Testis (tissue), 3 donors: ENCODE data around the gene ARHGAP1. TPM values are rescaled to one million over a fixed set of nuclear protein-coding genes. Genes with fewer than 3 reads are reported as not detected.

Experiments
- DNase-seq: peaks from one replicate; pipeline ENCODE4 v3.0.0-alpha.2; 2019
- H3K27ac ChIP-seq, 2 donors: fragments of 200-600 bp; sonication (generic); one replicate each; pipeline ENCODE4 v1.5.1; 2019
- H3K27me3 ChIP-seq: fragments of 200-600 bp; sonication (generic); one replicate; pipeline ENCODE4 v1.5.1; 2019
- H3K36me3 ChIP-seq: fragments of 200-600 bp; sonication (generic); one replicate; pipeline ENCODE4 v1.5.1; 2017; ENCODE audit warnings: low read depth; ENCODE audit errors: missing control alignments
- H3K4me1 ChIP-seq: fragments of 200-600 bp; sonication (generic); one replicate; pipeline ENCODE4 v1.5.1; 2019
- H3K4me3 ChIP-seq, 2 donors: fragments of 200-600 bp; sonication (generic); one replicate each; pipeline ENCODE4 v1.5.1; 2017 to 2019
- H3K9me3 ChIP-seq: fragments of 200-600 bp; sonication (generic); one replicate; pipeline ENCODE4 v1.5.1; 2017
- POLR2A ChIP-seq: fragments of 450-650 bp; IDR thresholded peaks from one replicate; pipeline ENCODE4 v1.6.1; 2017; ENCODE audit warnings: antibody characterized with exemption, mild to moderate bottlenecking, moderate library complexity
- WGBS, 2 donors: methylation state at CpG; one replicate each; pipeline ENCODE4 v1.1.5; 2018; 5-methylcytosine and 5-hydroxymethylcytosine counted together
- intact Hi-C: fragments of 100-400 bp; cut with DNase I; formaldehyde crosslinking; loops from one replicate; pipeline ENCODE4 v1.15.1; 2023; ENCODE audit warnings: low total_unique reads
- polyA plus RNA-seq: library from polyadenylated mRNA; stranded (reverse); fragments of 350-450 nt; fragmentation: Illumina TruSeq; extraction: RNeasy Lipid Tissue Mini Kit (QIAGEN cat#74804); gene quantifications from one replicate; pipeline ENCODE4 v1.2.3, GENCODE V29; 2014; ENCODE audit warnings: low read depth, low replicate concordance; ENCODE audit not compliant: insufficient read depth
- total RNA-seq, 2 donors: library from RNA; depleted of rRNA; stranded (reverse); fragments of >200 nt; gene quantifications; one replicate each; pipeline ENCODE4 v1.2.3, GENCODE V29; 2016
- TF ChIP-seq, protein P1 (sequence below), 3 experiments: fragments of 450-650 bp in 2 of 3; fragments of 200-600 bp in 1 of 3; sonication (generic) in 1 of 3; IDR thresholded peaks; one replicate each; pipeline ENCODE4 v1.5.1; 2016 to 2019; ENCODE audit warnings: antibody characterized with exemption in 3 of 3, mild to moderate bottlenecking in 2 of 3, moderate library complexity in 1 of 3

ARHGAP1 gene
- total and polyA plus RNA-seq, 3 donors from 2014 or later = 39.7 to 68.9 (median 50.2) TPM

DNA sequence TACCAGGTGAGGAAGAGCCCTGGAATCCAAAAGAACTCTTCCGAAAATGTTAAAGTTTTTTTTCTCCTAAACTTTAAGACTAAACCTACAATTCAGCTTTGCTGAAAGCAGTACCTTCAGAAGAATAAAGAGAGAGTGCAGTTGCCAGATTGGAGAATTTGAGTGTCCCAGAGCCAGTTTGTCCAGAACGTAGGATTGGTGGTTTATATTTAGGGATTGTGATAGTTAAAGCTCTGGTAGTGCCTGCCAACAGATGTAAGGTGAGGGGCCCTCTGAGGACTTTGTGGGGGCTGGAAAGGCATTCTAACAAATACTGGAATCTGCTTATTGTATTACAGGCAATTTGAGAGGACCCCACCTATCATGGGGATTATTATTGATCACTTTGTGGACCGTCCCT lies 43.2 kb downstream of the ARHGAP1 start:
- DNase-seq = no peak
- no peaks in the 10 kb centered on the region for H3K9me3 ChIP-seq
- WGBS, 2 donors = 84% methylated on average over 3 of the region's 3 CpGs
- no peak for TF ChIP-seq POLR2A
- TF ChIP-seq, protein P1, sequence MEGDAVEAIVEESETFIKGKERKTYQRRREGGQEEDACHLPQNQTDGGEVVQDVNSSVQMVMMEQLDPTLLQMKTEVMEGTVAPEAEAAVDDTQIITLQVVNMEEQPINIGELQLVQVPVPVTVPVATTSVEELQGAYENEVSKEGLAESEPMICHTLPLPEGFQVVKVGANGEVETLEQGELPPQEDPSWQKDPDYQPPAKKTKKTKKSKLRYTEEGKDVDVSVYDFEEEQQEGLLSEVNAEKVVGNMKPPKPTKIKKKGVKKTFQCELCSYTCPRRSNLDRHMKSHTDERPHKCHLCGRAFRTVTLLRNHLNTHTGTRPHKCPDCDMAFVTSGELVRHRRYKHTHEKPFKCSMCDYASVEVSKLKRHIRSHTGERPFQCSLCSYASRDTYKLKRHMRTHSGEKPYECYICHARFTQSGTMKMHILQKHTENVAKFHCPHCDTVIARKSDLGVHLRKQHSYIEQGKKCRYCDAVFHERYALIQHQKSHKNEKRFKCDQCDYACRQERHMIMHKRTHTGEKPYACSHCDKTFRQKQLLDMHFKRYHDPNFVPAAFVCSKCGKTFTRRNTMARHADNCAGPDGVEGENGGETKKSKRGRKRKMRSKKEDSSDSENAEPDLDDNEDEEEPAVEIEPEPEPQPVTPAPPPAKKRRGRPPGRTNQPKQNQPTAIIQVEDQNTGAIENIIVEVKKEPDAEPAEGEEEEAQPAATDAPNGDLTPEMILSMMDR (IDR thresholded peaks at IDR 0.05) = no peak
- H3K4me3 ChIP-seq = no peak overlapping the region
- H3K36me3 ChIP-seq = no peaks in the 10 kb centered on the region
- H3K27ac ChIP-seq = no peak overlapping the region
- H3K4me1 ChIP-seq = no peaks in the 10 kb centered on the region
- intact Hi-C loops = no loop called here
- no peaks in the 10 kb centered on the region for H3K27me3 ChIP-seq

GRCh38 chr11:46655631-46656030 lies 44.8 kb downstream of the ARHGAP1 start:
- 75 to 92% methylated on average over 4 of the region's 4 CpGs for WGBS, 2 donors
- TF ChIP-seq, protein P1 (IDR thresholded peaks at IDR 0.05) = no peak
- no peak for TF ChIP-seq POLR2A
- DNase-seq = no peak
- Histone ChIP-seq H3K4me3 (no peak overlapping the region), H3K36me3 (no peaks in the 10 kb centered on the region), H3K27me3 (no peaks in the 10 kb centered on the region), H3K9me3 (no peaks in the 10 kb centered on the region), H3K27ac (no peak overlapping the region), H3K4me1 (peaks cover 11% of the 10 kb centered on the region)
- intact Hi-C loops = no loop called here

DNA sequence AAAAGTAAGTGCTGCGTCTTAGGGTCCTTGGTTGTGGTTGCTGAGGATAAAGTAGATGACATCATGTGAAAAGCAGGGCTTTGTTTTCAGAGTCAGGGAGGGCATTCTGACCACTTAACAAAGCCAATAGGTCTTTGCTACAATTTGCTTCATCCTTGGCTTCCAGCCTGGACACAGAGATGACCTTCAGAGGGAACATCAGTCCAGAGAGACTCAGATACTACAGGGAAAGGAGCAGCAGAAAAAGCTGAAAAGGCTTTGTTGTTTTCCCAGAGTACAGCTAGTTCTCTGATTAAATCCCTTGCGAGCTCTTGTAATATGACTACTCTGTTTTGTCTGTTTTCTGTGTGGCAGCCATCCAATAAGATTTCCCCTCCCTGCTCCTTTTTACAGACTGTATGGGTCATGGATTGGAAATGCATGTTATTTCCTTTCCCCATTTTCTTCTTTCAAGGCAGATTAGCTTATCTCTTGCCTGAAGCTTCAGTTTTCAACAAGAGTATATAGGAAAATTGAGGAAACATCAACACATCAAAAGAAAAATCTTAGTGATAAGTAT lies 51.2 kb downstream of the ARHGAP1 start:
- Histone ChIP-seq H3K27me3 (no peaks in the 10 kb centered on the region), H3K4me3 (no peak overlapping the region), H3K27ac (peak overlapping the region; percentile 80 to 82), H3K4me1 (peaks cover 31% of the 10 kb centered on the region), H3K36me3 (no peaks in the 10 kb centered on the region), H3K9me3 (no peaks in the 10 kb centered on the region)
- DNase-seq = peak; percentile 94
- WGBS, 2 donors = 38% methylated on average over 2 of the region's 2 CpGs
- intact Hi-C loops = no loop called here
- TF ChIP-seq, protein P1 (IDR thresholded peaks at IDR 0.05) = no peak
- no peak for TF ChIP-seq POLR2A

- no peak for DNase-seq
- TF ChIP-seq, protein P1 (IDR thresholded peaks at IDR 0.05) = no peak
- intact Hi-C loops = no loop called here
- Histone ChIP-seq H3K36me3 (no peaks in the 10 kb centered on the region), H3K27me3 (no peaks in the 10 kb centered on the region), H3K9me3 (no peaks in the 10 kb centered on the region), H3K4me1 (peaks cover 8% of the 10 kb centered on the region), H3K4me3 (no peak overlapping the region), H3K27ac (no peak overlapping the region)
Measured at GRCh38 chr11:46643986-46644385, 56.4 kb downstream of the ARHGAP1 start.

- Histone ChIP-seq H3K9me3 (no peaks in the 10 kb centered on the region), H3K4me1 (peaks cover 8% of the 10 kb centered on the region), H3K27me3 (no peaks in the 10 kb centered on the region), H3K36me3 (no peaks in the 10 kb centered on the region), H3K27ac (no peak overlapping the region), H3K4me3 (no peak overlapping the region)
- intact Hi-C loops = no loop called here
- no peak for DNase-seq
- TF ChIP-seq POLR2A = no peak
- TF ChIP-seq, protein P1 (IDR thresholded peaks at IDR 0.05) = no peak
- WGBS, 2 donors = 82 to 93% methylated on average over 3 of the region's 3 CpGs
Measured at GRCh38 chr11:46643531-46643930, 56.9 kb downstream of the ARHGAP1 start.
